Mesenchymal stem cell (in vitro differentiated cells and primary cell): Measurements from ENCODE around the gene VEZT.

Experiments
- DNase-seq: peaks from one replicate; pipeline ENCODE4 v3.0.0-alpha.2; 2013
- H2AFZ ChIP-seq: one replicate; pipeline ENCODE4 v1.6.1; 2013; ENCODE audit warnings: low read depth, mild to moderate bottlenecking, control low read depth, inconsistent platforms, low read length, moderate library complexity
- H2AK5ac ChIP-seq: 2 replicates; pipeline ENCODE4 v1.6.1; 2013; ENCODE audit warnings: low read length, moderate library complexity, mild to moderate bottlenecking, inconsistent platforms; ENCODE audit not compliant: severe bottlenecking
- H2BK120ac ChIP-seq: one replicate; pipeline ENCODE4 v1.6.1; 2013; ENCODE audit warnings: low read depth, mild to moderate bottlenecking, inconsistent platforms, low read length, moderate library complexity
- H2BK12ac ChIP-seq, 2 experiments: one replicate each; pipeline ENCODE4 v1.6.1; 2013; ENCODE audit warnings: inconsistent platforms in 2 of 2, low read length in 2 of 2, mild to moderate bottlenecking in 2 of 2, moderate library complexity in 2 of 2, control low read depth in 1 of 2
- H2BK15ac ChIP-seq: one replicate; pipeline ENCODE4 v1.6.1; 2013; ENCODE audit warnings: mild to moderate bottlenecking, low read depth, inconsistent platforms; ENCODE audit not compliant: poor library complexity, severe bottlenecking
- H2BK5ac ChIP-seq: 2 replicates; pipeline ENCODE4 v1.6.1; 2013; ENCODE audit warnings: low read depth, mild to moderate bottlenecking, low read length, control low read depth, inconsistent platforms; ENCODE audit not compliant: poor library complexity, severe bottlenecking
- H3K14ac ChIP-seq, 2 experiments: one replicate each; pipeline ENCODE4 v1.6.1; 2013; ENCODE audit warnings: inconsistent platforms in 2 of 2, low read length in 2 of 2, control low read depth in 1 of 2, mild to moderate bottlenecking in 1 of 2, moderate library complexity in 1 of 2
- H3K18ac ChIP-seq, 2 experiments: one replicate each; pipeline ENCODE4 v1.6.1; 2013; ENCODE audit warnings: inconsistent platforms in 2 of 2, low read length in 2 of 2, control low read depth in 1 of 2, low read depth in 1 of 2, mild to moderate bottlenecking in 1 of 2
- H3K23ac ChIP-seq, 2 experiments: one replicate each; pipeline ENCODE4 v1.6.1; 2013; ENCODE audit warnings: inconsistent platforms in 2 of 2, low read length in 2 of 2, mild to moderate bottlenecking in 2 of 2, moderate library complexity in 2 of 2, control low read depth in 1 of 2
- H3K27ac ChIP-seq: 2 replicates; pipeline ENCODE4 v1.5.1; 2013; ENCODE audit warnings: mild to moderate bottlenecking, moderate library complexity, low read length, control low read depth, inconsistent platforms; ENCODE audit not compliant: poor library complexity, severe bottlenecking
- H3K27me3 ChIP-seq, 2 experiments: 2 replicates each; pipeline versions ENCODE4 v1.6.1 to v1.7.0; 2013; ENCODE audit warnings: low read length in 2 of 2, mild to moderate bottlenecking in 2 of 2, moderate library complexity in 2 of 2, control low read depth in 1 of 2, inconsistent platforms in 1 of 2; ENCODE audit not compliant: control insufficient read depth in 1 of 2, insufficient read depth in 1 of 2
- H3K36me3 ChIP-seq, 2 experiments: 2 replicates each; pipeline versions ENCODE4 v1.6.1 to v1.7.0; 2013; ENCODE audit warnings: low read length in 2 of 2, control low read depth in 1 of 2, inconsistent platforms in 1 of 2, low read depth in 1 of 2, mild to moderate bottlenecking in 1 of 2; ENCODE audit not compliant: insufficient read depth in 2 of 2, control insufficient read depth in 1 of 2
- H3K4ac ChIP-seq, 2 experiments: one replicate each; pipeline ENCODE4 v1.6.1; 2013; ENCODE audit warnings: inconsistent platforms in 2 of 2, low read length in 2 of 2, mild to moderate bottlenecking in 2 of 2, moderate library complexity in 2 of 2, control low read depth in 1 of 2, low read depth in 1 of 2
- H3K4me1 ChIP-seq: 2 replicates; pipeline ENCODE4 v1.6.1; 2013; ENCODE audit warnings: low read depth, low read length, control low read depth; ENCODE audit not compliant: control insufficient read depth, insufficient read depth
- H3K4me2 ChIP-seq: 2 replicates; pipeline ENCODE4 v1.6.1; 2013; ENCODE audit warnings: low read length, mild to moderate bottlenecking, inconsistent platforms; ENCODE audit not compliant: poor library complexity, severe bottlenecking
- H3K4me3 ChIP-seq, 2 experiments: 2 replicates each; pipeline versions ENCODE4 v1.5.1 to v1.7.0; 2013; ENCODE audit warnings: low read length in 2 of 2, mild to moderate bottlenecking in 2 of 2, control low read depth in 1 of 2, low read depth in 1 of 2; ENCODE audit not compliant: insufficient read depth in 1 of 2
- H3K79me1 ChIP-seq: replicated peaks from 2 replicates; pipeline ENCODE4 v1.6.1; 2013; ENCODE audit warnings: mild to moderate bottlenecking, control low read depth, low read length, inconsistent platforms; ENCODE audit not compliant: poor library complexity, severe bottlenecking
- H3K9ac ChIP-seq: 2 replicates; pipeline ENCODE4 v1.7.0; 2013; ENCODE audit warnings: mild to moderate bottlenecking, low read length, moderate library complexity
- H3K9me3 ChIP-seq: 2 replicates; pipeline ENCODE4 v1.7.0; 2013; ENCODE audit warnings: mild to moderate bottlenecking, low read length; ENCODE audit not compliant: control insufficient read depth
- H4K8ac ChIP-seq: one replicate; pipeline ENCODE4 v1.6.1; 2013; ENCODE audit warnings: inconsistent platforms, mild to moderate bottlenecking, low read length, moderate library complexity
- H4K91ac ChIP-seq: one replicate; pipeline ENCODE4 v1.6.1; 2013; ENCODE audit warnings: mild to moderate bottlenecking, low read length, inconsistent platforms
- WGBS: methylation state at CpG from one replicate; pipeline ENCODE4 v1.1.7; 2013; ENCODE audit warnings: mixed read lengths; 5-methylcytosine and 5-hydroxymethylcytosine counted together

Gene VEZT

GRCh38 chr12:95318071-95318545, 100.5 kb downstream of the VEZT start:
- Histone ChIP-seq H2AFZ (no peak overlapping the region), H2BK12ac (no peak overlapping the region), H3K27me3 (no peaks in the 10 kb centered on the region), H2BK5ac (no peak overlapping the region), H3K14ac (no peak overlapping the region), H3K79me1 (no peaks in the 10 kb centered on the region), H2BK120ac (no peak overlapping the region), H3K4me3 (no peak overlapping the region), H3K4me2 (no peak overlapping the region), H3K18ac (no peak overlapping the region), H3K27ac (peak overlapping the region; percentile 15), H2AK5ac (no peak overlapping the region), H4K8ac (no peak overlapping the region), H3K36me3 (no peaks in the 10 kb centered on the region), H3K4ac (no peak overlapping the region), H3K4me1 (peaks cover 2% of the 10 kb centered on the region), H3K9me3 (no peaks in the 10 kb centered on the region), H3K23ac (no peak overlapping the region), H2BK15ac (no peak overlapping the region), H3K9ac (no peak overlapping the region), H4K91ac (no peak overlapping the region)
- DNase-seq = peak; percentile 87
- 89% methylated on average over 1 of the region's 2 CpGs for WGBS

- DNase-seq = no peak
- Histone ChIP-seq H3K23ac (no peak overlapping the region), H2BK5ac (no peak overlapping the region), H4K91ac (no peak overlapping the region), H2BK12ac (no peak overlapping the region), H3K14ac (no peak overlapping the region), H3K36me3 (no peaks in the 10 kb centered on the region), H3K4ac (no peak overlapping the region), H3K9ac (no peak overlapping the region), H3K27me3 (no peaks in the 10 kb centered on the region), H3K79me1 (no peaks in the 10 kb centered on the region), H3K4me3 (no peak overlapping the region), H2BK15ac (no peak overlapping the region), H3K4me1 (peaks cover 2% of the 10 kb centered on the region), H3K4me2 (no peak overlapping the region), H4K8ac (no peak overlapping the region), H3K27ac (no peak overlapping the region), H3K9me3 (no peaks in the 10 kb centered on the region), H3K18ac (peak overlapping the region in 1 of 2 experiments; percentile 54), H2AK5ac (no peak overlapping the region), H2BK120ac (peak overlapping the region; percentile 61), H2AFZ (no peak overlapping the region)
- 100% methylated on average over 1 of the region's 1 CpG for WGBS
Measured at GRCh38 chr12:95319694-95320331, 102.2 kb downstream of the VEZT start.

GRCh38 chr12:95321516-95322246, 104.1 kb downstream of the VEZT start:
- WGBS = 60% methylated on average over 1 of the region's 3 CpGs
- H3K4me2 ChIP-seq = no peak overlapping the region
- no peak overlapping the region for H3K18ac ChIP-seq

GRCh38 chr12:95322326-95322725, 104.7 kb downstream of the VEZT start:
- Histone ChIP-seq H3K4me3 (no peak overlapping the region), H2BK12ac (no peak overlapping the region), H3K4me2 (no peak overlapping the region), H3K9ac (no peak overlapping the region), H2AK5ac (no peak overlapping the region), H2AFZ (no peak overlapping the region), H3K4ac (no peak overlapping the region), H3K18ac (no peak overlapping the region), H4K8ac (no peak overlapping the region), H3K36me3 (no peaks in the 10 kb centered on the region), H3K4me1 (no peaks in the 10 kb centered on the region), H2BK5ac (no peak overlapping the region), H2BK15ac (no peak overlapping the region), H3K23ac (no peak overlapping the region), H3K9me3 (no peaks in the 10 kb centered on the region), H3K79me1 (no peaks in the 10 kb centered on the region), H3K27ac (no peak overlapping the region), H4K91ac (no peak overlapping the region), H2BK120ac (no peak overlapping the region), H3K14ac (no peak overlapping the region), H3K27me3 (no peaks in the 10 kb centered on the region)
- 5% methylated on average over 4 of the region's 4 CpGs for WGBS
- peak; percentile 74 for DNase-seq

More at GRCh38 chr12:95321516-95322246, 104.1 kb downstream of the VEZT start:
- Histone ChIP-seq H2BK15ac (no peak overlapping the region), H3K4me1 (peaks cover 2% of the 10 kb centered on the region), H3K79me1 (no peaks in the 10 kb centered on the region), H3K9me3 (no peaks in the 10 kb centered on the region), H3K9ac (no peak overlapping the region), H2AFZ (no peak overlapping the region), H3K23ac (no peak overlapping the region), H3K14ac (no peak overlapping the region), H2BK5ac (no peak overlapping the region), H2AK5ac (no peak overlapping the region), H4K91ac (no peak overlapping the region), H3K4ac (peak overlapping the region in 1 of 2 experiments; percentile 49), H3K27ac (no peak overlapping the region), H4K8ac (no peak overlapping the region), H3K27me3 (no peaks in the 10 kb centered on the region), H2BK120ac (no peak overlapping the region), H3K36me3 (no peaks in the 10 kb centered on the region), H3K4me3 (no peak overlapping the region), H2BK12ac (no peak overlapping the region)
- DNase-seq = no peak
